Measurements from ENCODE around the gene ELL.
"Not testable (repeated sequence)": the region's sequence is repeated elsewhere in the genome, so short reads cannot be mapped to it uniquely, and the experiment has no call there.

ELL gene

DNA sequence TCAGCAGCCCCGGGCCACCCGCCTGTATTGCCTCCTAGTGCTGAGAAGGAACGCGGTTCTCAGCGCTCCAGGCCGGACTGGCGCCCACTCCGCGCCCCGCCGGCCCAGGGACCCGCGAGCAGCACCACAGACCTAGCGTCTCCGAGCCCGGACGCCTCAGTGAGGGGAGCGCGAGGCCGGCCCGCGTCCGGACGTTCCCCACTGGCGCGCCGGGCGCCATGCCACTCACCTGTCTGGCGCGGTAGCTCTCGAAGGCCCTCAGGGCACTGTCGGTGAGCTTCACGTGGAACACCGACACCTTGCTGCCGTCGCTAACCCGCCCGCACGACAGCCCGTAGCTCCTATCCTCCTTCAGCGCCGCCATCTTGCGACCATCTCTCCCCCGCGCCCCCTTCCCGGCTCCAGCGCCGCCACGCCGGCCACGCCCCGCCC lies at the start of gene ELL:
TSS of gene ELL (minus strand) at position 379 of the 432 bp plus-strand sequence. CDS start at position 364, 15 bp downstream.
- no peak for DNase-seq

DNA sequence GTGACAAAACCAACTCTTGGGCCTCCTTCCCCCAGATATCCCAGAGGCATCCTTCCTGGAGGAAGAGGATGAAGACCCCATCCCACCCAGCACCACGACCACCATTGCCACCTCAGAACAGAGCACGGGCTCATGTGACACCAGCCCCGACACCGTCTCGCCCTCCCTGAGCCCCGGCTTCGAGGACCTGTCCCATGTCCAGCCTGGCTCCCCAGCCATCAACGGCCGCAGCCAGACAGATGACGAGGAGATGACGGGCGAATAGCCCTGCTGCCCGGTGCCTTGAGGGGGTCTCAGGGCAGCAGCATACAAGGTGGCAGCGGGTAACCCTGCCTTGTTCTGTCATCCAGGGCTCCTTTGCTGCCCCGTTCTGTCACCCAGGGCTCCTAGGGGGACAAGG lies 46.5 kb upstream of the ELL start:
- DNase-seq: no peak

- no peak for DNase-seq
These were observed 45.1 kb upstream of the ELL start for GRCh38 chr19:18566953-18567352.

DNA sequence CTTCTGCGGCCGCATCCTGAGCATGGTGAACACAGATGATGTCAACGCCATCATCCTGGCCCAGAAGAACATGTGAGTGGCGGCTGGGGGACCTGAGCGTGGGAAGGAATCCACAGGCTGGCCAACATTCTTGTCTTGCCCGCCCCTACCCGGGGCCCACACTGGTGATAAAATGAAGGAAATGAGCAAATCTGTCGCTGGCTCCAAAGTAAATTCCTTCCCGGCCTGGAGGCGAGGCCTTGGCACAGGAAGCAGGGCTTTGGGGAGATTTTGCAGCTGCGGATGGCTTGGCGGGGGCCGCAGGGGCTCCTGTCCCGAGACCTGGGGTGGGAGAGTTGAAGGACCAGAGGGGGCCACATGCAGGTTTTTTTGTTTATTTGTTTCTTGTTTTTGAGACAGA lies 40.2 kb upstream of the ELL start:
- DNase-seq: no peak

DNA sequence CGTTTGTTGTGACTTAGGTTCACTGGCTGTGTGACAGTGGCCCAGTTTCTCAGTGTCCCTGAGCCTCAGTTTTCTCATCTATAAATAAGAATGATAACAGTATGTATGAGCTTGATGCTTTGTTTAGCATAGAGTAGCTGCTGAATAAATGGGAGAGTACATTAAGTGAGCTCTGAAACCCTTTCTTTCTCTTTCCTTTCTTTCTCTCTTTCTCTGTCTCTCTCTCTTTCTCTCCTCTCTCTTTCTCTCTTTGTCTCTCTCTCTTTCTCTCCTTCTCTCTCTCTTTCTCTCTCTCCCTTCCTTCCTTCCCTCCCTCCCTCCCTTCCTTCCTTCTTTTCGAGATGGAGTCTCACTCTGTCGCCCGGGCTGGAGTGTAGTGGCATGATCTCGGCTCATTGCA lies 37.8 kb upstream of the ELL start:
- DNase-seq: no peak

DNA sequence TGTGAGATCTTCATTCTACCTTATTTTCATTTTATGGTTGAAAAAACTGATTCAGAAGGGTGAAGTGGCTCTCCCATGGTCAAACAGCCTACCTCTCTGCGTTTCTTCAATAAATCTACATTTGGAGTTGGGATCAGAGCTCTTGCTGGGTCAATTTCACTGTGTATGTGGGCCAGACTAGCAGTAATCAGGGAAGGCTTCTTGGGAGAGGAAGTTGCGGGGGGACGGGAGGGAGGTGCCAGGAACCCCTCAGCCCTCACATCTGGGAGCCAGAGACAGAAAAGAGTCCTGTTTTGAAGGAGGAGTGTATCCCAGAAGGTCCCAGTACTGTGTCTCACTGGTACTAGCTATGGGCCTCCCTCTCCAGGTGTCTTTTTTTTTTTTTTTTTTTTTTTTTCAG lies 36.7 kb upstream of the ELL start:
- no peak for DNase-seq

DNA sequence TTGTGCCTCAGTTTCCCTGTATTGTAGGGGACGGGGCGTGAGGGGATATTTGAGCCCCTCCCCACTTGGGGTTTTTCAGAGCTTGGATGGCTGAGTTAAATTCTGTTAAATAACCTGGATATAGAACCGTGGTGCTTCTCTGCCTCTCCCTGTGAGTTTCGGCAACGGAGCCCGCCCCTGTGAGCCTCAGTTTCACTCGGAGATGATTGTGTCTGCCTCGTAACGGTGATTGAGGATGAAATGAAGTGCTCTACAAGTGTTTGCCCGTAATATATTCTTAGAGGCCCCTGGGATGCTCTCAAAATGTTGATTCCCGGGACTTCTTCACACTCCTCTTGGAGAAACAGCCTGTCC lies 36.3 kb upstream of the ELL start:
- DNase-seq: no peak

GRCh38 chr19:18557411-18558201 lies 35.7 kb upstream of the ELL start, which contains the start of gene KXD1:
TSS of gene KXD1 (plus strand) at chr19:18557870. CDS start at chr19:18562057, 4,187 bp downstream.
- peak; percentile 98 for DNase-seq

- no peak for DNase-seq
These were observed 29.8 kb upstream of the ELL start for GRCh38 chr19:18551631-18552030.

- DNase-seq: no peak
These were observed 22.1 kb upstream of the ELL start for GRCh38 chr19:18543814-18544475.

DNA sequence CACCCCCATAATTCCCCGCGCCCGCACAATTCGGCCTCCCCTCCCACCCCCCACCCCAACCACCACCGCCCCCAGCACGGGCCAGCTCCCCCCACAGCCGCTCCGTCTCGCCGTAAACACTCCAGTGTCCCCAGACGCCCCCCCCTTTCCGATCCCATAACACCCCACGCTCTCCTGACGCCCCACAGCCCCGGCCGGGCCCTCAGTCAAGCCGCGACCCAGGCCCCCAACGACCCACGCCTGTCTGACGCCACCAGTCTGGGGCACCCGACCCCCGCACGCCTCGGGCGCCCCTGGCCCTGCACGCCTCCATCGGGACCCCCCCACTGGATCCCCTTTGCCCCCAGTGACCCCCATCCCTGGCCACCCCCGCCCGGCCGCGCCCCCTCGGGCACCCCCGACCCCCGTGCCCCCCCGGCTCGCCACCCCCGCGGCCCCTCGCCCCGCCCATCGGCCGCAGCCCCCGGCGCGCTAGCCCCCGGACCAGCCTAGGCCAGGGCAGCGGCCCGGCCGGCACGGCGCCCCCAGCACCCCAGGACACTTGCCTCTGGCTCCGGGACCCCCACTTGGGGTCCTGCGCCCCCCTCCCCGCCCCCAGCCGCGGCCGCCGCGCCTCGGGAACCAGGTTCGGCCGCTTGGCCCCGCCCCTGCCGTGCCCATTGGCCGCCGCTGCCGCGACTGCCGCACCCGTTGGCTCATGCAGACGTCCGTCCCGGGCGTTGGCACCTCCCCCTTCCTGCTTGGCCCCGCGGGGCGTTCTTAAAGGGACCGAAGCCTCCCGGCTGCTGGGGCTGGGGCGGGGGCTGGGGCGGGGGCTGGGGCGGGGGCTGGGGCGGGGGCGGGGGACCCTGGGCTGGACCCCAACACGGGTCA lies 21.3 kb upstream of the ELL start, which contains the start of gene FKBP8:
TSS of gene FKBP8 (minus strand) at position 633 of the 873 bp plus-strand sequence. CDS start 1,603 bp downstream, outside the sequence.
- peak; percentile 89 for DNase-seq

- no peak for DNase-seq
These were observed 20.4 kb upstream of the ELL start for GRCh38 chr19:18541992-18542940.

DNA sequence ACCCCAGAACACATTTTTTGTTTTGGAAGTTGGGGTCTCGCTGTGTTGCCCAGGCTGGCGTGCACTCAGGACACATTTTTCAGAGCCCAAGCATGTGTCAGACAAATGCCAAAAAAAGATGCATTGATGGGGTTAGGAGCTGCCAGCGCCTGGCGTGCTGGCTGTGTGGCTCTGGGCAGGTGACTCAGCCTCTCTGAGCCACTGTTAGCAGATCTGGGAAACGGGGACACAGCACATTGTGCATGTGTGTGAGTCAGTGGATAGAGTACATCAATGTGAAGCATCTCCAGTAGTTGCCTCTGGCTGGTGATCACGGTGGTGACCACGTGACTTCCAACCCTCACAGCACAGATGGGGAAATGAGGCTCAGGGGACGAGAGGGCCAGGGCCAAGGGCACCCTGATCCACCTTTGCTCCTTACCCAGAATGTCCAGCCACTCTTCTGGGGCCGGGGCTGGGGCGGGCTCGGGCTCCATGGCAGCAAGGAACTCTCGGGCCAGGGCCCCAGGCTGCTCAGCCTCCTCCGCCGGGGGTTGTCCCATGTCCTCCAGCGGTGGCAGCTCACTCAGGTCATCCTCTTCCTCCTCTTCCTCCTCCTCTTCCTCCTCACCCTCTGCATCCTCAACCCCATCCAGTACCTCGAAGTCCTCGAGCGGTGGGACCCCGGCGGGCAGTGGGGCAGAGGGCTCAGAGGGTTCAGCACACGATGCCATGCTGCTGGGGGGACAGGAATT lies 19.6 kb upstream of the ELL start:
- no peak for DNase-seq

GRCh38 chr19:18540200-18540599 lies 18.3 kb upstream of the ELL start:
- not testable (repeated sequence) for DNase-seq

DNA sequence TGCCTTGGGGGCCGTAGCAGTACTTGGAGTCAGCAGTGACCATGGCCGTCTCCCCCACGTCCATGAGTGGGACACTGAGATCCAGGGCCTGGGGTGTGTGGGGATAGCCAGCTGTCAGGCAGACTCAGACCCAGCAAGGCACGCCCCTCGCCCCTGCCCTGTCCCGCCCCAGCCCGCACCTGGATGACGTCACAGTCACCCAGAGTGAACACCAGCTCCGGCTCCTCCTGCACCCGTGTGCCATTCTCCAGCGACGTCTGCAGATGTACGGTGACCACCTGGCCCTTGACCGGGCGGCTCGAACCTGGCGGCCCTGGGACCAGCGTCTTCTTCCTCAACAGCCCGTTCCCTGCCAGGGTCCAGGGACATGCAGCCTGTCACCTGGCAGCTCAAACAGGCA lies 17.5 kb upstream of the ELL start:
- DNase-seq: no peak

GRCh38 chr19:18538115-18538514 lies 16.2 kb upstream of the ELL start:
- DNase-seq: no peak

- no peak for DNase-seq
These were observed 15.6 kb upstream of the ELL start for GRCh38 chr19:18537431-18537830.

- no peak for DNase-seq
These were observed 14.6 kb upstream of the ELL start for GRCh38 chr19:18536475-18536874.

GRCh38 chr19:18533058-18533457 lies 11.2 kb upstream of the ELL start:
- no peak for DNase-seq

DNA sequence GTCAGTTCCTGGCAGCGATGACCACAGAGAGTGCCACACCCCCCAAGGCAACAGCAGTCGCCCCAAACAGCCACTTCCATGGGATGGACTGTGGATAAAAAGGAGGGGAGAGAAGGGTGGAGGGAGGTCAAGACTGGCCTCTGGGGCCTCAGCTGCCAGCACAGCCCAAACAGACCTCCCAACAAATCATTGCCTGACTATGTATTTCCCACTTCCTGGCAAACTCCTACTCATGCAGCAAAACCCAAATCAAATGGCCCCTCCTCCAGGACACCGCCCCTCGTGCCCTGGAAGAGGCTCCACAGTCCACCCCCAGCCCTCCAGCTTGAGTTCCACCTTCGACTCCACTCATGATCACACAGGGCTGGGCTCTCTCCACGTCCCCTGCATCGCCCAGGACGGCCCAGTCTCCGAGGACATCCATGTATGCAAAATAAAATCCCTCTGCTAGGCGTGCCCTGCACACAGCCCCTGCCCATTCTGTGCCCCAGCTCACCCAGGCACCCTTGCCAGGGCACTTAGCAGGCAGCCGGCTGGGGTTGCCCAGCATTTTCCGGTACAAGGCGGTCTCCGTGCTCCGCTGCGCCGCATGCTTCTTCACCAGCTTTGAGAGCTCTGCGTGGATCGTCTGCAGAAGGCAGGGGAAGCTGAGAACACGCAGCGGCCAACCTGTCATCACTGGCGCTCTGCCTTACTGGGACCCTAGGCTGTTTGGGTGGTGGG lies 10.5 kb upstream of the ELL start:
- no peak for DNase-seq

- no peak for DNase-seq
These were observed 9.6 kb upstream of the ELL start for GRCh38 chr19:18531485-18531884.
